Thyroid gland (tissue), 4 donors: ENCODE measurements around the gene MRPL4. TPM values are rescaled to one million over a fixed set of nuclear protein-coding genes. Genes with fewer than 3 reads are reported as not detected.

Experiments
- DNase-seq, 2 donors: peaks; one replicate each; pipeline ENCODE4 v3.0.0-alpha.2; 2019
- H3K27ac ChIP-seq, 3 donors: fragments of 200-600 bp; sonication (generic); 1 replicate in 2 of 3; 2 replicates in 1 of 3; pipeline ENCODE4 v1.5.1; 2016 to 2019; ENCODE audit warnings: mild to moderate bottlenecking in 1 of 3, moderate library complexity in 1 of 3
- H3K27me3 ChIP-seq: fragments of 200-600 bp; sonication (generic); one replicate; pipeline ENCODE4 v1.5.1; 2019
- H3K36me3 ChIP-seq, 2 donors: fragments of 200-600 bp; sonication (generic); one replicate each; pipeline ENCODE4 v1.5.1; 2016 to 2019
- H3K4me1 ChIP-seq, 2 donors: fragments of 200-600 bp; sonication (generic); one replicate each; pipeline ENCODE4 v1.5.1; 2017 to 2019
- H3K4me3 ChIP-seq, 3 donors: fragments of 200-600 bp; sonication (generic); replicated peaks in 1 of 3; 1 replicate in 2 of 3; 2 replicates in 1 of 3; pipeline ENCODE4 v1.5.1; 2016; ENCODE audit warnings: mild to moderate bottlenecking in 1 of 3
- H3K9me3 ChIP-seq: fragments of 200-600 bp; sonication (generic); one replicate; pipeline ENCODE4 v1.5.1; 2017
- POLR2A ChIP-seq, 2 donors: fragments of 450-650 bp; IDR thresholded peaks; one replicate each; pipeline ENCODE4 v1.6.1; 2017; ENCODE audit warnings: antibody characterized with exemption in 2 of 2, mild to moderate bottlenecking in 2 of 2, moderate library complexity in 1 of 2
- WGBS, 2 donors: methylation state at CpG; one replicate each; pipeline ENCODE4 v1.1.5; 2017; 5-methylcytosine and 5-hydroxymethylcytosine counted together
- intact Hi-C: fragments of 100-400 bp; cut with DNase I; formaldehyde crosslinking; loops from one replicate; pipeline ENCODE4 v1.15.1; 2023
- total RNA-seq, 4 donors: library from RNA; depleted of rRNA; stranded (reverse); fragments of >200 nt; gene quantifications; one replicate each; pipeline ENCODE4 v1.2.3, GENCODE V29; 2016
- TF ChIP-seq, protein P1 (sequence below), 6 experiments: fragments of 200-600 bp in 3 of 6; fragments of 450-650 bp in 3 of 6; sonication (generic) in 3 of 6; IDR thresholded peaks; one replicate each; pipeline ENCODE4 v1.5.1; 2016 to 2019; ENCODE audit warnings: antibody characterized with exemption in 6 of 6, mild to moderate bottlenecking in 2 of 6, inconsistent platforms in 1 of 6, moderate library complexity in 1 of 6

The MRPL4 gene
- total RNA-seq, 4 donors from 2014 or later: 36.1 to 81.7 (median 54.9) TPM

DNA sequence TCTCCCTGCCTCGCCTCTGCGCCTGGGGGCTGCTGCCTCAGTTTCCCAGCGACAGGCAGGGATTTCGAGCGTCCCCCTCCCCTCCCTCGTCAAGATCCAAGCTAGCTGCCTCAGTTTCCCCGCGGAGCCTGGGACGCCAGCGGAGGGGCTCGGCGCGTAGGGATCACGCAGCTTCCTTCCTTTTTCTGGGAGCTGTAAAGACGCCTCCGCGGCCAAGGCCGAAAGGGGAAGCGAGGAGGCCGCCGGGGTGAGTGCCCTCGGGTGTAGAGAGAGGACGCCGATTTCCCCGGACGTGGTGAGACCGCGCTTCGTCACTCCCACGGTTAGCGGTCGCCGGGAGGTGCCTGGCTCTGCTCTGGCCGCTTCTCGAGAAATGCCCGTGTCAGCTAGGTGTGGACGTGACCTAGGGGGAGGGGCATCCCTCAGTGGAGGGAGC lies 18.2 kb downstream of the MRPL4 start:
- Histone ChIP-seq H3K27me3 (no peaks in the 10 kb centered on the region), H3K27ac (peak overlapping the region; percentile 65 to 88 (median 79)), H3K9me3 (no peaks in the 10 kb centered on the region), H3K36me3 (no peaks in the 10 kb centered on the region), H3K4me1 (peaks cover 14 to 31% of the 10 kb centered on the region in 2 donors), H3K4me3 (peak overlapping the region in 1 of 3 donors; percentile 32)
- DNase-seq: peak; percentile 43 to 51
- WGBS, 2 donors: 7 to 11% methylated on average over 13 to 21 of the region's 37 CpGs
- TF ChIP-seq, protein P1, sequence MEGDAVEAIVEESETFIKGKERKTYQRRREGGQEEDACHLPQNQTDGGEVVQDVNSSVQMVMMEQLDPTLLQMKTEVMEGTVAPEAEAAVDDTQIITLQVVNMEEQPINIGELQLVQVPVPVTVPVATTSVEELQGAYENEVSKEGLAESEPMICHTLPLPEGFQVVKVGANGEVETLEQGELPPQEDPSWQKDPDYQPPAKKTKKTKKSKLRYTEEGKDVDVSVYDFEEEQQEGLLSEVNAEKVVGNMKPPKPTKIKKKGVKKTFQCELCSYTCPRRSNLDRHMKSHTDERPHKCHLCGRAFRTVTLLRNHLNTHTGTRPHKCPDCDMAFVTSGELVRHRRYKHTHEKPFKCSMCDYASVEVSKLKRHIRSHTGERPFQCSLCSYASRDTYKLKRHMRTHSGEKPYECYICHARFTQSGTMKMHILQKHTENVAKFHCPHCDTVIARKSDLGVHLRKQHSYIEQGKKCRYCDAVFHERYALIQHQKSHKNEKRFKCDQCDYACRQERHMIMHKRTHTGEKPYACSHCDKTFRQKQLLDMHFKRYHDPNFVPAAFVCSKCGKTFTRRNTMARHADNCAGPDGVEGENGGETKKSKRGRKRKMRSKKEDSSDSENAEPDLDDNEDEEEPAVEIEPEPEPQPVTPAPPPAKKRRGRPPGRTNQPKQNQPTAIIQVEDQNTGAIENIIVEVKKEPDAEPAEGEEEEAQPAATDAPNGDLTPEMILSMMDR (IDR thresholded peaks at IDR 0.05): no peak
- TF ChIP-seq POLR2A (IDR thresholded peaks at IDR 0.05): peak in 1 of 2 donors; percentile 1
- intact Hi-C loops: no loop called here

GRCh38 chr19:10270616-10271394 lies 18.8 kb downstream of the MRPL4 start, which contains the start of gene ICAM1:
Gene ICAM1, plus strand, starts transcription at chr19:10271120. Its CDS starts 40 bp downstream, at chr19:10271160.
- Histone ChIP-seq H3K36me3 (no peaks in the 10 kb centered on the region), H3K4me1 (peaks cover 14 to 32% of the 10 kb centered on the region in 2 donors), H3K27ac (peak within 1 kb of the TSS; percentile 65 to 88 (median 79)), H3K27me3 (no peaks in the 10 kb centered on the region), H3K4me3 (peak within 1 kb of the TSS in 2 of 3 donors; percentile 9 to 32), H3K9me3 (no peaks in the 10 kb centered on the region)
- intact Hi-C loops: no loop called here
- DNase-seq: peak; percentile 65 to 70
- WGBS, 2 donors: 4 to 5% methylated on average over 33 to 38 of the region's 51 CpGs
- TF ChIP-seq, protein P1 (IDR thresholded peaks at IDR 0.05): peak in 1 of 6 experiments; percentile 1
- peak; percentile 46 to 50 for TF ChIP-seq POLR2A (IDR thresholded peaks at IDR 0.05)

- WGBS, 2 donors: 34 to 52% methylated on average over 10 to 12 of the region's 12 CpGs
- H3K27ac ChIP-seq: peak overlapping the region; percentile 3 to 88 (median 79)
- no peaks in the 10 kb centered on the region for H3K9me3 ChIP-seq
- H3K36me3 ChIP-seq: no peaks in the 10 kb centered on the region
- no peaks in the 10 kb centered on the region for H3K27me3 ChIP-seq
- no peak for TF ChIP-seq POLR2A (IDR thresholded peaks at IDR 0.05)
- TF ChIP-seq, protein P1 (IDR thresholded peaks at IDR 0.05): no peak
- intact Hi-C loops: no loop called here
- peak overlapping the region in 1 of 3 donors; percentile 32 for H3K4me3 ChIP-seq
- H3K4me1 ChIP-seq: peaks cover 14 to 32% of the 10 kb centered on the region in 2 donors
- DNase-seq: no peak
Measured at GRCh38 chr19:10271543-10272086, 19.6 kb downstream of the MRPL4 start.

DNA sequence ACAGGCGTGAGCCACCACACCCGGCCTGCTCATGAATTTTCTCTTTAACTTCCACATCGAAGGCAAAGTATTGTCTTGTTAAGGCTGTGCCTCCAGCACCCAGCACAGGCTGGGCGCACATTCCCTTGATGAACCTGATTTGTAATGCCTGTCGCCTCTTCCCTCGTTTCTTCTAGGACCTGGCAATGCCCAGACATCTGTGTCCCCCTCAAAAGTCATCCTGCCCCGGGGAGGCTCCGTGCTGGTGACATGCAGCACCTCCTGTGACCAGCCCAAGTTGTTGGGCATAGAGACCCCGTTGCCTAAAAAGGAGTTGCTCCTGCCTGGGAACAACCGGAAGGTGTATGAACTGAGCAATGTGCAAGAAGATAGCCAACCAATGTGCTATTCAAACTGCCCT lies 22.6 kb downstream of the MRPL4 start:
- no peak for TF ChIP-seq POLR2A (IDR thresholded peaks at IDR 0.05)
- TF ChIP-seq, protein P1 (IDR thresholded peaks at IDR 0.05): no peak
- Histone ChIP-seq H3K27me3 (no peaks in the 10 kb centered on the region), H3K36me3 (no peaks in the 10 kb centered on the region), H3K4me3 (no peak overlapping the region), H3K9me3 (no peaks in the 10 kb centered on the region), H3K27ac (peak overlapping the region in 2 of 3 donors; percentile 46 to 53), H3K4me1 (peaks cover 13 to 31% of the 10 kb centered on the region in 2 donors)
- intact Hi-C loops: no loop called here
- WGBS, 2 donors: 90 to 96% methylated on average over 10 of the region's 10 CpGs
- no peak for DNase-seq
